ENCODE data around the gene SLC39A7. TPM values are rescaled to one million over a fixed set of nuclear protein-coding genes. Genes with fewer than 3 reads are reported as not detected.

Gene SLC39A7
- total RNA-seq, result 10 to 100 TPM; 33.0 to 41.8 TPM

GRCh38 chr6:33200219-33201146 is at the start of gene SLC39A7, which contains the start of gene RXRB:
Gene SLC39A7 (plus strand): TSS chr6:33200867. CDS start chr6:33201246, 379 bp downstream.
Gene RXRB (minus strand): TSS chr6:33200665. CDS start chr6:33200476, 189 bp downstream.
- CTCF ChIA-PET, result interaction anchor here (0.6 to 1.5 kb wide), 5 partner anchors 48 to 249 kb away, joined by 3 to 7 read pairs (median 3); no protein-coding TSS in a partner anchor
- peak within 1 kb of the TSS; percentile 100 for H3K4me3 Mint-ChIP-seq
- DNase-seq (peak; percentile 100), ATAC-seq (peak; percentile 64)
- intact Hi-C loops (cut with DNase I, micrococcal nuclease), result loop anchor here (1.0 to 10.0 kb wide), 23 partner anchors 17 to 1536 kb away; partner anchors contain the start of genes AGPAT1 (in 2 of the 2), CUTA (in 2 of the 2), RNF5 (in 2 of the 2) and VPS52 (in 2 of the 2)
- POLR2A ChIA-PET, result interaction anchor here (0.7 to 1.5 kb wide), 3 partner anchors 9 to 49 kb away, joined by 3 to 6 read pairs (median 5); no protein-coding TSS in a partner anchor
- H3K4me1 Mint-ChIP-seq, result peaks cover 64% of the 10 kb centered on the region
- H3K9me3 Mint-ChIP-seq (ENCODE audit: low read depth), result no peaks in the 10 kb centered on the region
- peak within 1 kb of the TSS; percentile 99 for H3K27ac Mint-ChIP-seq
- H3K36me3 Mint-ChIP-seq (ENCODE audit: low read depth), result peaks cover 56% of the 10 kb centered on the region
- H3K27me3 Mint-ChIP-seq, result no peaks in the 10 kb centered on the region

- ATAC-seq, result no peak
- intact Hi-C loops (cut with DNase I, micrococcal nuclease), result no loop called here
- ChIA-PET POLR2A (interaction anchor here (1.1 kb wide), 1 partner anchor 99 kb away, joined by 3 read pairs; no protein-coding TSS in a partner anchor), CTCF (interaction anchor here (0.6 to 2.5 kb wide), 6 partner anchors 9 to 223 kb away, joined by 3 to 17 read pairs (median 8); no protein-coding TSS in a partner anchor)
- H3K27ac Mint-ChIP-seq, result no peak overlapping the region
- no peaks in the 10 kb centered on the region for H3K4me1 Mint-ChIP-seq
- H3K4me3 Mint-ChIP-seq, result no peak overlapping the region
- H3K36me3 Mint-ChIP-seq (ENCODE audit: low read depth), result peaks cover 1% of the 10 kb centered on the region
- DNase-seq, result no peak
- peaks cover 10% of the 10 kb centered on the region for H3K9me3 Mint-ChIP-seq (ENCODE audit: low read depth)
- peaks cover 13% of the 10 kb centered on the region for H3K27me3 Mint-ChIP-seq
Observed at GRCh38 chr6:33151050-33151449, 49.6 kb upstream of the SLC39A7 start.

GRCh38 chr6:33154349-33154748 is 46.3 kb upstream of the SLC39A7 start:
- ATAC-seq (no peak), DNase-seq (no peak)
- Mint-ChIP-seq H3K27ac (no peak overlapping the region), H3K36me3 (ENCODE audit: low read depth) (peaks cover 1% of the 10 kb centered on the region), H3K27me3 (peaks cover 11% of the 10 kb centered on the region), H3K4me3 (no peak overlapping the region), H3K4me1 (no peaks in the 10 kb centered on the region), H3K9me3 (ENCODE audit: low read depth) (peaks cover 10% of the 10 kb centered on the region)
- intact Hi-C loops (cut with DNase I, micrococcal nuclease), result no loop called here
- CTCF ChIA-PET, result interaction anchor here (1.0 to 2.6 kb wide), 8 partner anchors 9 to 140 kb away, joined by 3 to 16 read pairs (median 4); no protein-coding TSS in a partner anchor
- POLR2A ChIA-PET, result no interaction called here

- no peak overlapping the region for H3K4me3 Mint-ChIP-seq
- DNase-seq (no peak), ATAC-seq (no peak)
- intact Hi-C loops (cut with DNase I, micrococcal nuclease), result no loop called here
- peaks cover 4% of the 10 kb centered on the region for H3K4me1 Mint-ChIP-seq
- ChIA-PET POLR2A (no interaction called here), CTCF (interaction anchor here (0.9 to 1.4 kb wide), 2 partner anchors 16 to 32 kb away, joined by 3 read pairs; no protein-coding TSS in a partner anchor)
- H3K9me3 Mint-ChIP-seq (ENCODE audit: low read depth), result peaks cover 10% of the 10 kb centered on the region
- H3K27ac Mint-ChIP-seq, result no peak overlapping the region
- H3K27me3 Mint-ChIP-seq, result peaks cover 9% of the 10 kb centered on the region
- peaks cover 1% of the 10 kb centered on the region for H3K36me3 Mint-ChIP-seq (ENCODE audit: low read depth)
Observed at GRCh38 chr6:33156561-33156960, 44.1 kb upstream of the SLC39A7 start.

GRCh38 chr6:33156964-33157363 is 43.7 kb upstream of the SLC39A7 start:
- peaks cover 9% of the 10 kb centered on the region for H3K27me3 Mint-ChIP-seq
- no peak overlapping the region for H3K4me3 Mint-ChIP-seq
- ATAC-seq, result no peak
- no peak overlapping the region for H3K27ac Mint-ChIP-seq
- H3K4me1 Mint-ChIP-seq, result peaks cover 8% of the 10 kb centered on the region
- intact Hi-C loops (cut with DNase I, micrococcal nuclease), result no loop called here
- CTCF ChIA-PET, result interaction anchor here (0.9 to 1.4 kb wide), 2 partner anchors 16 to 32 kb away, joined by 3 read pairs; no protein-coding TSS in a partner anchor
- POLR2A ChIA-PET, result no interaction called here
- no peak for DNase-seq
- peaks cover 7% of the 10 kb centered on the region for H3K9me3 Mint-ChIP-seq (ENCODE audit: low read depth)
- H3K36me3 Mint-ChIP-seq (ENCODE audit: low read depth), result peaks cover 1% of the 10 kb centered on the region

GRCh38 chr6:33160096-33160495 is 40.6 kb upstream of the SLC39A7 start:
- no peak for ATAC-seq
- Mint-ChIP-seq H3K4me3 (no peak overlapping the region), H3K9me3 (ENCODE audit: low read depth) (no peaks in the 10 kb centered on the region), H3K27me3 (peaks cover 5% of the 10 kb centered on the region), H3K4me1 (peaks cover 10% of the 10 kb centered on the region), H3K27ac (no peak overlapping the region), H3K36me3 (ENCODE audit: low read depth) (no peaks in the 10 kb centered on the region)
- ChIA-PET CTCF (interaction anchor here (0.7 to 5.1 kb wide), 5 partner anchors 10 to 119 kb away, joined by 3 to 41 read pairs (median 6); no protein-coding TSS in a partner anchor), POLR2A (no interaction called here)
- no peak for DNase-seq
- intact Hi-C loops (cut with DNase I, micrococcal nuclease), result no loop called here

- ChIA-PET POLR2A (no interaction called here), CTCF (interaction anchor here (0.7 to 5.1 kb wide), 10 partner anchors 11 to 1177 kb away, joined by 3 to 41 read pairs (median 6); partner anchors contain the start of gene RING1)
- intact Hi-C loops (cut with DNase I, micrococcal nuclease), result loop anchor here (1.0 kb wide), 3 partner anchors 36 to 87 kb away; no protein-coding TSS in a partner anchor
- DNase-seq (no peak), ATAC-seq (no peak)
- Mint-ChIP-seq H3K36me3 (ENCODE audit: low read depth) (no peaks in the 10 kb centered on the region), H3K27me3 (peaks cover 5% of the 10 kb centered on the region), H3K4me1 (peaks cover 10% of the 10 kb centered on the region), H3K9me3 (ENCODE audit: low read depth) (no peaks in the 10 kb centered on the region), H3K27ac (no peak overlapping the region), H3K4me3 (no peak overlapping the region)
Observed at GRCh38 chr6:33160728-33161344, 39.8 kb upstream of the SLC39A7 start.

- intact Hi-C loops (cut with DNase I, micrococcal nuclease), result loop anchor here (1.0 kb wide), 3 partner anchors 36 to 87 kb away; no protein-coding TSS in a partner anchor
- ChIA-PET CTCF (interaction anchor here (0.7 to 5.1 kb wide), 17 partner anchors 10 to 1177 kb away, joined by 3 to 41 read pairs (median 3); partner anchors contain the start of gene RING1), POLR2A (interaction anchor here (0.6 kb wide), 1 partner anchor 626 kb away, joined by 8 read pairs; no protein-coding TSS in a partner anchor)
- peak overlapping the region; percentile 71 for H3K4me3 Mint-ChIP-seq
- H3K27ac Mint-ChIP-seq, result peak overlapping the region; percentile 43
- H3K36me3 Mint-ChIP-seq (ENCODE audit: low read depth), result no peaks in the 10 kb centered on the region
- ATAC-seq, result peak; percentile 95
- DNase-seq, result peak; percentile 90
- peaks cover 10% of the 10 kb centered on the region for H3K4me1 Mint-ChIP-seq
- H3K27me3 Mint-ChIP-seq, result peaks cover 4% of the 10 kb centered on the region
- no peaks in the 10 kb centered on the region for H3K9me3 Mint-ChIP-seq (ENCODE audit: low read depth)
Observed at GRCh38 chr6:33161354-33162331, 39.0 kb upstream of the SLC39A7 start.

GRCh38 chr6:33163540-33163939 is 37.1 kb upstream of the SLC39A7 start:
- Mint-ChIP-seq H3K4me1 (peaks cover 10% of the 10 kb centered on the region), H3K36me3 (ENCODE audit: low read depth) (no peaks in the 10 kb centered on the region), H3K9me3 (ENCODE audit: low read depth) (no peaks in the 10 kb centered on the region), H3K4me3 (no peak overlapping the region), H3K27ac (no peak overlapping the region), H3K27me3 (peaks cover 3% of the 10 kb centered on the region)
- intact Hi-C loops (cut with DNase I, micrococcal nuclease), result no loop called here
- DNase-seq (no peak), ATAC-seq (no peak)
- POLR2A ChIA-PET, result no interaction called here
- CTCF ChIA-PET, result interaction anchor here (1.0 to 2.0 kb wide), 4 partner anchors 15 to 85 kb away, joined by 3 to 5 read pairs (median 4); no protein-coding TSS in a partner anchor

- ChIA-PET CTCF (interaction anchor here (1.0 to 2.0 kb wide), 4 partner anchors 15 to 84 kb away, joined by 3 to 5 read pairs (median 4); no protein-coding TSS in a partner anchor), POLR2A (no interaction called here)
- ATAC-seq (no peak), DNase-seq (no peak)
- Mint-ChIP-seq H3K27ac (no peak overlapping the region), H3K4me3 (no peak overlapping the region), H3K4me1 (peaks cover 10% of the 10 kb centered on the region), H3K36me3 (ENCODE audit: low read depth) (no peaks in the 10 kb centered on the region), H3K27me3 (peaks cover 3% of the 10 kb centered on the region), H3K9me3 (ENCODE audit: low read depth) (no peaks in the 10 kb centered on the region)
- intact Hi-C loops (cut with DNase I, micrococcal nuclease), result no loop called here
Observed at GRCh38 chr6:33164176-33164575, 36.5 kb upstream of the SLC39A7 start.

All from activated CD4-positive, alpha-beta T cell treated with anti-CD3 and anti-CD28 coated beads for 36 hours (primary cell).